GM18873 (cell line): ENCODE data around the gene OR10A3.

Experiments used
- ATAC-seq: cut with Tn5 transposase; IDR thresholded peaks from one replicate; pipeline ENCODE4 v1.9.1; 2021; ENCODE audit warnings: mild to moderate bottlenecking, moderate library complexity, moderate number of reproducible peaks; ENCODE audit not compliant: unreplicated experiment, low FRiP score

OR10A3 gene

GRCh38 chr11:7941146-7941545 lies 362 bp downstream of the OR10A3 start:
- ATAC-seq, result no peak

DNA sequence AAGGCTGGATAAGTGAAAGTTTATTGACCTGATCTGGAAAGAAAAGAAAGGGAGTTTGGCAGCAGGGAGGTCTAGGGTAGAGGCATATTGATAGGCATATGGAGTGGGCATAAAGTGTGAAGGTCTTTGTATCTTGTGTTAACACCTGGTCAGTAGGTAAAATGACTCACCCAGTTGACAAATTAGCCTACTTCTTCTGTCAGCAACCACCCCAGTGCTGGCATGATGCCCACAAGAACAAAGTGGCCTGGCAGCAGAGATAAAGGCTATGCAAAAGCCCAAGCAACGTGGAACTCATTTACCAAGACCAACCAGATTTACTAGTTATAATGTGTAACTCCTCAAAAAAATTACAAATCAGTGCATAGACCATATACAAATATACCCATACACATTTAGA lies 4.9 kb downstream of the OR10A3 start:
- ATAC-seq, result no peak

DNA sequence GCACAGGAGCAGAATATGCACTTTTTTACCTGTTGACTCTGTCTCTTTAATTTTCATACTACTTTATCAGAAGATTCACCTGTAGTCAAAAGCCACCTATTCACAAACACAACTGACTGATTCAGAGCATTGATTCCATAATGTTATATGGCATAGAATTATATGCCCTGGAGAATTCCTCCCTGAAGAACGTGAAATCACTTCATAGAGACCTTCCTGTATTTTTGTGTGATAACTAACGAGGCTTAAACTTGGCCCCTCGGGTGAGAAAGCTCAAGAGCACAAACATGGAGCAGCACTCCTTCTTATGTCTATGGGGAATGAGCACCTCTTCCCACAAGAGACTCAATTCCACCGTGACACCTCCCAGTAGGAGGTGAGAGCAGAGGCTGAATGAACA lies 10.3 kb downstream of the OR10A3 start, which contains the start of gene OR10A6:
Gene OR10A6 (minus strand): TSS at position 101 of the 400 bp plus-strand sequence. CDS start 2,606 bp downstream, outside the sequence.
- no peak for ATAC-seq

- ATAC-seq, result no peak
Observed at GRCh38 chr11:7927635-7928034, 13.9 kb downstream of the OR10A3 start.

GRCh38 chr11:7924536-7924935 lies 17.0 kb downstream of the OR10A3 start:
- no peak for ATAC-seq

DNA sequence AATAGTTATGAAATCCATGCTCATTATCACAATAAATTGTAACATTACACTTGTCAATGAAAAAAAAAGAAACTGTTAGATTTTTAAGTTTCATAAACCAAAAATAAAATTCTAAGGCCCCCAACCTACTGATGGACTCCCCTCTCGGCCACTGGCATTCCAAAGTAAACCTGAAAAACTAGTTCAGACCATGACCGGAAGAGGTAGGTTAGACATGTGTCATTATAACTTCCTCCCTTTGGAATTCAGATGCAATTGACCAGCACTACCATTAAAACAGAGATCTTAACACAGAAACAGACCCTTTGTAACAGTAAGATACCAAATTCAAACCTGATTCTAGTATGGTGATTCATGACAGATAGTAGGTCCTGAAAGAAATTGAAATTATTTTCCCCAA lies 23.4 kb downstream of the OR10A3 start:
- no peak for ATAC-seq

DNA sequence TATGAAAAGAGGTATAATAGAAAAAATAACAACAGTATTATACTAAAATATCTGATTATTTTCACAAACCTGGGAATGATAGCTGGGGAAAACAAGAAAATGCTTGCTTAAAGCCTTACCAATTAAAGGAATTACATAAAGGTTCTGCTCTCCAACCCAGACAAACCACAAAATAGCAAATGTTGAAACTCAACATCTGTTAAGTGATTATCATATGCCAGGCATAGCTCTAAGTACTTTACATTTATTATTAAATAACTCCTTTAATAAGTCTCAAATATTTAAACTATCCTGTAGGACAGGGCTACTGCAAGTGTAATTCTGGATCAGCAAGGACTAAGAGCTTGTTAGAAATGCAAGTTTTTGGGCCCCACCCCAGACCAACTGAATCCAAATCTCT lies 30.5 kb downstream of the OR10A3 start:
- ATAC-seq, result no peak

- ATAC-seq, result no peak
Observed at GRCh38 chr11:7910286-7910788, 31.2 kb downstream of the OR10A3 start.

DNA sequence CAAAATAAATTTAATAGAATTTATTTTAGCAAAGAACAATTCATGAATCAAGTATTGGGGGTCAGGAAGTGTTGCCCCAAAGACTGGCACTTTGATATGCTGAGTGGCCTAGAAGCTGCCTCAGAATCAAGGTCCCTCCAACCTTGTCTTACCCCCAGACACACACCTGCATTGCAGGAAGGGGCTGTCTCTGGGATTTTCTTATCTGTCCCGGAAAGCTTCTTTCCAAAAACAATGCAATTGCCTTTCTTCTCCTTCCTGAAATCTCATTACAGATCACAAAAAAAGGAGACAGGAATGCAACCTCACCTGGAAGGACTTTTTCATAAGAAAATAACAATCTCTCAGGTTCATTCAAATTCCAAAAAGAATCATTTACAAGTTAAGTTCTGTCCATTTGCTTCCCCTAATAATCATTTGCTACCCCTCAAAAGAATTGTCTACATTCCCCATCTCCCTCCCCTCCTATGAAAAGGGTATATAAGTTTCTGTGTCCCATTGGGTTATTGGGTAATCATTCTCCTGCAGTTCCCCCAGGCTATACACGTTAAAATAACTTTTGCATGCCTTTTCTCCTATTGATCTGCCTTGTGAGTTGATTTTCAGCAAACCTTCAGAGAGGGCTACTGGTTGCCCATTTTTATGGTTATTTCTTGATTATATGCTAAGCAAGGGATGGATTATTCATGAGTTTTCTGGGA lies 31.8 kb downstream of the OR10A3 start:
- no peak for ATAC-seq

DNA sequence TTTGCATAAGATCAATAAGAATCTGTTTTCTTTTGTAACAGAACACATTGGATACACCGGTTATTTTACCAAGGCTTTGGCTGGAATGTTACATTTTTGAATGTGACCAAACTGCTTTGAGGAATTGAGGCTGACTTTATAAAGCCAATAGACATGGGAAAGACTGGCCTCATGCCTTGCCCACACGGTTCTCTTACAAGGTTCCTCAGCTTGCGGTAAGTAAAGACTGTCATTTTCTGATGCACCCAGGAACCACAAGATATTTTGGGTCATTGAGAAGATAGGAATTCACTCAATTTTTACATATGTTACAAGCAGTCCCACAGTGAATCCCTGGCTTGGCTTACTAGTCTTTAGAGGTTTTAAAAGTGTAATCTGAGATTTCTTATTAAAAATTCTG lies 34.4 kb downstream of the OR10A3 start:
- no peak for ATAC-seq

- ATAC-seq, result no peak
Observed at GRCh38 chr11:7906481-7906880, 35.0 kb downstream of the OR10A3 start.

GRCh38 chr11:7905961-7906429 lies 35.5 kb downstream of the OR10A3 start:
- no peak for ATAC-seq

DNA sequence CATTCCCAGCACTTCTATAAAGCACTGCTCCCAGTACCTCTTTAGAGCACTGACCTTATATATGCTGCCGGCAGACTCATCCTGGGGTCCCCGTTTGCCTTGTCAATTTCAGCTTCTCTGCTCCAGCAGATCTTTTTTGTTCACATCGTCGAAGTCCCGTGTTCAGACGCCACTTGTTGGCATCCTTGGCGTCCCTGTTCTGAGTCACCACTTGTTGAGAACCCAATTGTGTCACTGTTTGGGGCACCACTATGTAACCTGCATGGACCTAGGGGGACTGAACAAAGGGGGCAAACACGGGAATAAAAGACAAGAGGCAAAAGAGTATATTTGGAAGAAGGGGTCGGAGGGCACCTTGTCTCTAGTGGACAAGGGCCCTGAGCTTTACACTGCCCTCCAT lies 36.0 kb downstream of the OR10A3 start:
- ATAC-seq, result no peak

DNA sequence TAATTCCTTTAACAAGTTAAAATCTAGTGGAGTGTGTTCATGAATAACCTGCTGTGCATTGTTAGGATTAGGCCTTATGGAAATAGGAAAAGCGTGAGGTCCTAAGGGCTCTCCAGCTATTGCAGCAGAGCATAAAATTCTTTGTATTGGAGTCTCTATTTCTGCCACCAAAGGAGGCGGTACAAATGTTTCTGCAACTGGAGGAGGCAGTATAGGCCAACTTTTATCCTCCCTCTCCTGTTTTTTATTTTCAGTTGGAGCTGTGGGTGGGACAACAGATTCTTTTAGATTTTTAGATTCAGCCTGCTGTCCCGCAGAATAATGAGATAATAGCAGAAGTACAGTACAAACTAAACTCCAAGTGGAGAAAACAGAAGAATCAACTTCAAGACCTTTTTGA lies 36.6 kb downstream of the OR10A3 start:
- no peak for ATAC-seq

GRCh38 chr11:7903940-7904339 lies 37.6 kb downstream of the OR10A3 start:
- no peak for ATAC-seq

DNA sequence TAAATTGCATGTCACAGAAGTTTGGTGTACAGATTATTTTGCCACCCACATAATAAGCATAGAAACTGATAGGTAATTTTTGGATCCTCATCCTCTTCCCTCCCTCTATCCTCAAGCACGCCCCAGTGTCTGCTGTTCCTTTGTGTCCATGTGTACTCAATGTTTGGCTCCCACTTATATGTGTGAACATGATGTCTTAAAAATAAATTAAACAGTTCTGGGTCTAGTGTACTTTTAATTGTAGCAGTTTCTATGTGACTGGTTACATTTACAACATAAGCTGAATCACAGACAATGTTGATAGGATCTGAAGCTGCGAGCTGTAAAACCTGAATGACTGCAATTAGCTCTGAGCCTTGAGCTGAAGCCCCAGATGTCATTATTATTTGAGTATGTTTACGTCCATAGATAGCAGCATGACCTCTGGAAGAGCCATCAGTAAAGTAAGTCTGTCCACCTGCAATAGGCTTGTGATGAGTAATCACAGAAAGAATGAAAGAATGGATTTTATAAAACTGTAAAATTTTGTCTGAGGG lies 40.1 kb downstream of the OR10A3 start:
- ATAC-seq, result no peak

DNA sequence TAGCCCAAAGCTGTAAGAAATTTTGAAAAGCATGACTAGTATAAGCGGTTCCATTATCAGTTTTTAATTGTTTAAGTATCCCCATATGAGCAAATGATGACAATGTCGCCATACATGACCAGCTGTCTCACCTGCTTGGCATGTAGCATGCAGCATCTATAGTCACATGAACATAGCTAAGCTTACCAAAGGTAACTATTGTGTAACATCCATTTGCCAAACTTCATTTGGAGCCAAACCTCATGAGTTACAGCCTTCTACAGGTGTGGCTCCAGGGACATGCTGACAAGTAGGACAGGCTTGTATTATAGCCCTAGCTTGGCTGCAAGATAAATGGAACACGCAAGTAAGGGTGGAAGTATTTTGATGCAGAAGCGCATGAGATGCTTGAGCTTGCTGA lies 40.8 kb downstream of the OR10A3 start:
- ATAC-seq, result no peak

GRCh38 chr11:7899418-7899817 lies 42.1 kb downstream of the OR10A3 start:
- no peak for ATAC-seq

- no peak for ATAC-seq
Observed at GRCh38 chr11:7898666-7899283, 42.7 kb downstream of the OR10A3 start.

DNA sequence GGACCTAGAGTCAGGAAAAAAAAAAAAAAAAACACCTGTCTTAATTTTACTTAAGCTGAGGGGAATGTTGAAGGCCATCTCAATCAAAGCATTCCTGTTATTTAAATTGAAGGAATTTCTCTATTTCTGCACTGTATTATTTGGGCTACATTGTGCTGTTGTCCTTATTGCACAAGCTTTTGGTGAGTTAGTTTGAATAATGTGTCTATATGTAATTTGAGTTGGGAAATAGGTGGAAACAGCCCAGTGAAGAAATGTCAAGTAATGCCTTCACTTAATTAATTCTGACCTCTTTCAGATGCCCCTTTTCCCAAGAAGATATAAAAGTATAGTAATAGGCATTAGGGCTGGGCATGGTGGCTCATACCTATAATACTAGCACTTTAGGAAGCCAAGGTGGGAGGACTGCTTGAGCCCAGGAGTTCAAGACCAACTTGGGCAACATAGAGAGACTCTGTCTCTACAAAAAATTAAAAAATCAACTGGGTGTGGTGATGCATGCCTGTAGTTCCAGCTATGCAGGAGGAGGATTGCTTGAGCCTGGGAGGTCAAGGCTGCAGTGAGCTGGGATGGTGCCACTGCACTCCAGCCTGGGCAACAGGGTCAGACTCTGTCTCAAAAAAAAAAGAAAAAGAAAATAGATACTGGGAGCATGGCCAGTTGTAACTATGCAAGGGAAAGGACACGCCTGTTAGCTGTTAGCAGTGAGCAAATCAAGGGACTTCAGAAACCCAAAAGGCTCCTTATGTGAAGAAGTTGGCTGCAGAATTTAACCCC lies 45.3 kb downstream of the OR10A3 start:
- no peak for ATAC-seq

GRCh38 chr11:7894251-7894650 lies 47.3 kb downstream of the OR10A3 start:
- ATAC-seq, result no peak
